D341Med (cell line): ENCODE measurements around the gene SDCBP2.

Experiments used
- DNase-seq: peaks from one replicate; pipeline ENCODE4 v3.0.0; 2012; ENCODE audit warnings: low spot score

Gene SDCBP2

DNA sequence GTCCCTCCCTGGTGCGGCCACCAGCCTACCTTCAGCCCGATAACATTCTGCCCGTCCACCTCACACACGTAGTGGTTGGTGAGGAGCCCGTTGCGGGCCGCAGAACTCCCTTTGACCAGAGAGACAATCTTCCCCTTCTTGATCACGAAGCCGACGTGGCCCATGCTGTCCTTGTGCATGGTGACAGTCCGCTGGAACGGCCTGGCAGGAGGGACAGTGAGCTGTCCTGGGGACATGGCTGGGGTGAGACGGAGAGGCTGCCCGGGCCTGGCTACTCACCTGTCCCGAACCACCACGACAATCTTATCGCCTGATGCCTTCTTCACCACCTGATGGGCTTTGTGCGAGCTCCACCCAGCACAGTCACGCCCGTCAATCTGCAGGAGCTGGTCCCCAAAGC, 16.6 kb downstream of the SDCBP2 start:
- DNase-seq: no peak

DNA sequence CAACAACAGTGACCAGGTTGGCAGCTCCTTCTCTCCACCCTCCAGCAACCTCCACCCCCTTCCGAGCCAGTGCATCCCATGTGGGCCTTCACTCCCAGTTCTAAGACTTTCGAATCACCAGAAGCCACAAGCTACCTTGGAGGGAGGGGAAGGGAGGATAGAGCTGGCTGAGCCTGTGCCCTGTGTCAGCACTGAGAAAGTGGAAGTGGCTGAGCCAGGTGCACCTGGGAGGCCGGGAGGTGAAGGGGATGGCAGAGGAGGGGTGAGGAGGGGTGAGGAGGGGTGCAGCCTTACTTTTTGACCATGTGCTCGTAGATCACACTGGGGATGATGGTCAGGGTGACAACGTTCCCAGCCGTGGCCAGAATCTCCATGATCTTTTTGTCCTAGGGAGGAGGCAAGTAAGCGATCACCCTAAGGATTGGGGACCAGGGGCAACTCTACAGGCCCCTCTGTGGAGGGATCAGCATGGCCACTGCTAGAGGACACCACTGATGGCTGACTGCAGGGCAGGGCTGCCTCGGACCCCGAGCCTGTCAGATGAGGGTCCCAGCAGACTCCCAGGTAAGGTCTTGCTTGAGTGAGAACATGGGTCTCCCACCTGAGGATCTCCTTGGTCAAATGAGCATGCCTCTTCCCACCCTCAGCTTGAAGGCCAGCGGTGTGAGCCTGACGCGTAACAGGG, 18.3 kb downstream of the SDCBP2 start:
- DNase-seq: no peak

DNA sequence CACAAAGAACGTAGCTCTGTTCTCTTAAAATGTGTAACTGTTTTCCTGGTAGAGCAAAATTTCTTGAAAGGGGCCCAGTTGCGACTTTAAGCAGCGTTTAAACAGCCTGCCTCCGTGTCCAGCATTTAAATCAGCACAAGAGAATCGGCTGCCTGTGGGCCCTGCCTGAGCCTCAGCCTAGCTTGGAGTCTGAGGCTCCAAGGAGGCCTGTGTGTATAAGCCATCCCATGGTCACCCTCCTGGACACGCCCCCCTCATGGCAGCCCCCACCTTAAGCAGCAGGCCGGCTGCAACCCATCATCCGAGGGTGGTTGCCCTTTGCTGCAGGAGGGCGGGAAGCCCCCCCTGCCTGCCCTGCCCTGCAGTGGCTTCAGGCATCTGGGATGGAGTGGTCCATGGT, 18.9 kb downstream of the SDCBP2 start:
- DNase-seq: no peak

DNA sequence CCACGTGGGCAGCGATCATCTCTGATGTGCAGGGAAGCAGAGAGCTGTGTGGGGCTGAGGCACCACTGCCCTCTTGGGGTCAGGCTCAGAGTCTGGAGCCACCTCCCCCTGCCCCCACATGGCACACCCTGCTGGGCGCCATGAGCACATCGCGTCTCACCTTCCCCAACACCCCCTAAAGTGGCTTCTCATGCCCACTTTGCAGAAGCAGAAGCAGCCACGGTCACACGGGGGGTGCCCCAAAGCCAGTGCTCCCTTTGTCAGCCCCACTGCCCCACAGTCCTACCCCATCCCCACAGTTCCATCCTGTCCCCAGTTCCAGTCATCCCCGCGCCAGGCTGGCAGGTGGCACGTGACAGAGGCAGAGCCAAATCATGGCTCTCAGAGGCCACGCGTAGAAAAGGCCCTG, 19.5 kb downstream of the SDCBP2 start:
- DNase-seq: no peak

DNA sequence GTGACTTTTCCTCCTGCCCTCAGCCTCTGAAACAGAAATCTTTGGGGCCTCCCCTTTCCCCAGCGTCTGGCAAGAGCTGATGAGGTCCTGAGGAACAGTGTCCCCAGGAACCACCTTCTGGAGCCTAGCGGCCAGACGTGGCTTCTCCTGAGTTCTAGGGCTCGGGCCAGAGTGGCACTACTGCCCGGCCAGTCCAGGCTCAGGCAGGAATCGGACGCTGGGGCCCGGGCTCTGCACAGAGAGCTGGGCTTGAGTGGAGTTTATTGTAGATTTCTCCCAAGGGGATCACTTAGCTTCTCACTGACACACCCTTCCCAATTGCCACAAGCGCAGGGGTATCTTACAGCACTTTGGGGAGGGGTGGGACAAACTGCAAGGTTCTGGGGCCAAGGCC, 20.2 kb downstream of the SDCBP2 start:
- no peak for DNase-seq

DNA sequence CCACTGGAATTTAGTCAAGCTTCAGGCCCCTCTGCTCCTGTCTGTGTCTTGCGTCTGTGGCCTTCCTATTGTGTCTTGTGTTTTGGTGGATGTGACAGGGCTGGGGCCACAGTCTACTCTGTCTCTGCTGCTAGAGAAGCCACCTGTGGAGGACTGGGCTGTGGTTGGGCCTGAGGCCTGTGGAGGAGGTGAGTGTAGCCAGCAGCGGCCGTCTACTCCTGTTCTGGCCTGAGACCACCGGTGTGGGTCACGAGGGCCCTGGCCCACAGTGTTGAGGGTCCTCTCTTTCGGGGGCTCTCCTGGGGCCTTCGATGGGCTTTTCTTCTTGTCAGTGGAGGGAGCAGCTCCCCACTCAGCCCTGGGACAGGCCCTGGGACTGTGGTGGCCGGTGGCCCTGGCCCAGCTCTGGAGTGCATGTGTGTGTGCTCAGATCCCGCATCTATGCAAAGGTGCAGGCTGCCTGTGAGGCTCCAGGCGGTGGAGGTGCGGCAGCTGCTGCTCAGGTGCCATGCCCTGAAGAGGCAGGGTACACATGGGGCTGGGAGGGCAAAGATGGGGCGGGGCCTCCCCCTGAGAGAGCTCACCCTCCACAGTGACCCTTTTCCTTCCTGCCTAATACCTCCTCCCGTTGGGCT, 20.8 kb downstream of the SDCBP2 start:
- no peak for DNase-seq

DNA sequence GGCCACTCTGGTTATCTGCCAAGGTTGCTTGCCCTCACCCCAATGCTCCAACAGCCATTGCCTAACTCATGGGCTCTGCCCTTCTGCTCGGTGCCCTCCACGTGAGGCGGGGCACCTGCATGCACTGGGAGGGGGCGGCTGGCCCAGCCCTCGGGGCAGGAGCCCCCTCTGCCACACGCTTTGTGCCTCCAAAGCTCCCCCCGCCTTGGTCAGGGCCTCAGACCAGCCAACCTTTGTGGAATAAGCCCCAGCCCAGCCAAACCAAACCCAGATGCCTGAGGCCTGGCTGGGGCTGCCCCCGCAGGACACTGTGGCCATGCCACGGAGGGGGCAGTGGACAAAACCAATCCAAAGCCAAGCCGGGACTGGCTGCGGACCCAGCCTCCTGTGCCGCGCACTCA, 21.4 kb downstream of the SDCBP2 start:
- DNase-seq: no peak

DNA sequence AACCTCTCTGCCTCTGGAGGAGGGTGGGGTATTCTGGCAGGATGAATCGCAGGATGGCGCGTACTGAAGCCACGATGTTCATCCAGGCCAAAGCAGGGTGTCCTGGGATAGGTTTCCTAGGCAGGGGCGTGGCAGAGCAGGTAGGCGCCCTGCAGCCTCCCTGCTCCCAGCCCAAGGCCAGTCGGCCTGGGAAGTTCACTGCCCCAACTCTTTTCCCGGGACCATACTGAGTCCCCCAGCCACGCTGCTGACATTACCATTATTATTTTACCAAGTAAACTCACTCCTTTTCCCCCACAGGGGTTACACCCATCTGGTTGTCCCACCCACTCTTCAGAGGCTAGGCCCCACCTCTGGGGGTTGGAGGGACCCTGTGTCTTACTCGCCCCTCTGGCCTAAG, 21.8 kb downstream of the SDCBP2 start:
- no peak for DNase-seq

DNA sequence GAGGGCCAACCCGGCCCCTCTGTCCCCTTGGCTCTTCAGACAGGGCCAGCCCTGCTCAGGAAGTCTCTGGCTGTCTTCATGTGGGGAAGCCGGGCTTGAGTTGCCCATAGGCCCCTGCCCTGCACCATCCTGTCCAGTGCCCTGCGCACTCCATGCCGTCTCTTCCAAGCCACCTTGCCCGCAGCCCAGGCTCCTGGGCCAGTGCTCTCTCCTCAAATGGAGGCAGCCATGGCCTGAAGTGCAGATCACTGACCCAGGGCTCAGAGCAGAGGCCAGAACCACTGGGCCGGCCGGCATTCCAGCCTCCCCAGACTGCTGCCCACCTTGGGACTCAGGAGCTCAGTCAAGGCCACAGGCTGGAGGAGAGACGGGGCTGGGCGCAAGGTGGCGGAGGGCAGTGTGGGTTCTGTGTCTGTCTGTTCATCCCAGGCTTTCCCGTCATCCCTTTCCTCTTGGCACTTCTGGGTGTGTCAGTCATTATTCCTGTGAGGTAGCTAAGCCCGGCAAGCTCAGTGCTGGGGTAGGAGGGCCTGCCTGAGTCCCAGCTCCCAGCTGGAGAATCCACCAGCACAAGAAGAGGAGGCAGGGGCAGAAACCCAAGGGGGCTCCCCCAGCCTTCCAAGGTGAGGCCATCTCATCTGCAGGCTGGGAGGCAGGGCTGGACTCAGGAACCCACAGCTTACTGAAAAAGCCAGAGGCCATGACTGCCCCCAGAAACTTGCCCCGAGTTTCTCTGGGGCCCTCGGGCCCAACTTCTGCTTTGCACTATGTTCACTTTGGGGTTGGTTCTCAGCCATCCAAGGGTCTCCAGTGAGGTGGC, 22.4 kb downstream of the SDCBP2 start:
- DNase-seq: no peak

DNA sequence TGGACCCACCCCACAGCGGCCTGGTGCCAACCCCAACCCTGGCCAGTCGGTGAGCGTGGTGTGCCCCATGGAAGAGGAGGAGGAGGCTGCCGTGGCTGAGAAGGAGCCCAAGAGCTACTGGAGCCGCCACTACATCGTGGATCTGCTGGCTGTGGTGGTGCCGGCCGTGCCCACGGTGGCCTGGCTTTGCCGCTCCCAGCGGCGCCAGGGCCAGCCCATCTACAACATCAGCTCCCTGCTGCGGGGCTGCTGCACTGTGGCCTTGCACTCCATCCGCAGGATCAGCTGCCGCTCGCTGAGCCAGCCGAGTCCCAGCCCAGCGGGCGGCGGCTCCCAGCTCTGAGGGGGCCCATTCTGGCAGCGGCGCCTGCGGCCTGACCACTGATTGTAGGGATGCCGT, 23.2 kb downstream of the SDCBP2 start:
- no peak for DNase-seq

DNA sequence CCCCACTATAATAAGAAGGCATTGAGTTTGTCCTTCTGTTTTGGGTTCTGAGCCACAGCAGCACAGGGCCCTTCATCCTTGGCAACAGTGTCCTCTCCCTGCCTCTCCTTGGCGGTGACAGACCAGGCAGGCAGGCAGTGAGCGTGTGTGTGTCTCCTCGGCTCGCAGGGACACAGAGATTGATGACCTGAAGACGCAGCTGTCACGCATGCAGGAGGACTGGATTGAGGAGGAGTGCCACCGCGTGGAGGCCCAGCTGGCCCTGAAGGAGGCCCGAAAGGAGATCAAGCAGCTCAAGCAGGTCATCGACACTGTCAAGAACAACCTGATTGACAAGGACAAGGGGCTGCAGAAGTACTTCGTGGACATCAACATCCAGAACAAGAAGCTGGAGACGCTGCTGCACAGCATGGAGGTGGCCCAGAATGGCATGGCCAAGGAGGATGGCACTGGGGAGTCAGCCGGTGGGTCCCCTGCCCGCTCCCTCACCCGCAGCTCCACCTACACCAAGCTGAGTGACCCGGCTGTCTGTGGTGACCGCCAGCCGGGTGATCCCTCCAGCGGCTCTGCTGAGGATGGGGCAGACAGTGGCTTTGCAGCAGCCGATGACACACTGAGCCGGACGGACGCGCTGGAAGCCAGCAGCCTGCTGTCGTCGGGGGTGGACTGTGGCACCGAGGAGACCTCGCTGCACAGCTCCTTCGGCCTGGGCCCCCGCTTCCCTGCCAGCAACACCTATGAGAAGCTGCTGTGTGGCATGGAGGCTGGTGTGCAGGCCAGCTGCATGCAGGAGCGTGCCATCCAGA, 24.0 kb downstream of the SDCBP2 start:
- DNase-seq: no peak

DNA sequence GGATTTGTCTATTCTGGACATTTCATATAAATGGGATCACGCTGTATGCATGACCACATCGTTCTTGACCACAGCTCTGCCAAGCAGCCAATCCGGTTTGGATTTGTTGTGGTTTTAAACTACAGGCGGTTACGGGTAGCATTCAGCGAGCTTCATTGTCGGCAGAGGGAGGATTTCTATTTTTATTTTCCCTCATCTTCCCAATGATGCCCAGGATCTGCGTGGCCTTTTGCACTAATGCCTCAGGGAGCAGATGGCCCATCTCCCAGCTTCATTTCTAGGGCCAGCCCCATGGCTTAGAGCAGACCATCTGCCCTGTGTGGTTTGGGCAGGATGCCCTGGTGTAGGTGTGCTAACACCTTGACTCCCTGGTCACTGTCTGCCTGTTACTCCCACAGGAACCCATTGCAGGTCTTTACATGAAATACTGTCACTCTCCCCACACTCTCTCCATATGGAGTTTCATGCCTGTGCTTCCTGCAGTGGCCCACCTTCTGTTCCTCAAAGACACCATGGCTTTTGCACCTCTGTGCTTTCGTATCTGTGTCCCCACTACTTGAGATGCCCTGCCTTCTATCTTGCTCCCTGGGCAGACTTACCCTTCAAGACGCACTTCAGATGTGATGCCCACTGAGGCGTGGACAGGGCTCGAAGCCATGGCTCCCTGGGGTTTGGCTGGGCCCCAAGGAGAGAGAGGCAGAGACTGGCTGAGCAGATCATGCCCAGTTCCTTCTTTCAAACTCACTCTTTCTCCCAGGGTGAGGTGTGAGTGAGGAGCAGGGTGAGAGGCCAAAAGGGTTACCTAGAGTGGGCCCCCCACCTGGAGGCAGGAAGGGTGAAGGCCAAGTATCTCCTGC, 26.0 kb downstream of the SDCBP2 start:
- DNase-seq: no peak

DNA sequence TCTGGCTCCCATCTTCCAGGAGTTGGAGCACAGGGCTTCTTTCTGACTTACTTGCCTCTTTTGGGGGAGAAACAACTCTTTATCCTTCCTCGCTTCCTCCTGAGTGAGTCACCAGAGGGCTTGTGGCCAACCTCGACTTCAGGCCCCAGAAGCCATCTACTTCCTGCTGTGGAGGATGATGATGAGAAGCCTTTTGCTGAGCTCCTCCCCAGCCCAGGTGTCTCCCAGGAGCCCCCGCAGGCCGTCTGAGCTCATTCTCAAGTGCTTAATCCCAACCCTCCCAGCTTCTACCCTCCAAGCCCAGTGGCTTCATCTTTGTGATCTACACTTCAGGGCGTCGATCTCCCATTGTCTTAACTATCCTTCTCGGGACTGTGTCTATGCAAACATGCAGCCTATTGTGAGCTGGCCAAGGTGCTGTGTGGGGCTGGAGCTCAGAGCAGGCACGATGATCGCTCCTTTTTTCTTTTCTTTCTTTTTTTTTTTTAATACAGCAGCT, 27.9 kb downstream of the SDCBP2 start:
- DNase-seq: no peak

DNA sequence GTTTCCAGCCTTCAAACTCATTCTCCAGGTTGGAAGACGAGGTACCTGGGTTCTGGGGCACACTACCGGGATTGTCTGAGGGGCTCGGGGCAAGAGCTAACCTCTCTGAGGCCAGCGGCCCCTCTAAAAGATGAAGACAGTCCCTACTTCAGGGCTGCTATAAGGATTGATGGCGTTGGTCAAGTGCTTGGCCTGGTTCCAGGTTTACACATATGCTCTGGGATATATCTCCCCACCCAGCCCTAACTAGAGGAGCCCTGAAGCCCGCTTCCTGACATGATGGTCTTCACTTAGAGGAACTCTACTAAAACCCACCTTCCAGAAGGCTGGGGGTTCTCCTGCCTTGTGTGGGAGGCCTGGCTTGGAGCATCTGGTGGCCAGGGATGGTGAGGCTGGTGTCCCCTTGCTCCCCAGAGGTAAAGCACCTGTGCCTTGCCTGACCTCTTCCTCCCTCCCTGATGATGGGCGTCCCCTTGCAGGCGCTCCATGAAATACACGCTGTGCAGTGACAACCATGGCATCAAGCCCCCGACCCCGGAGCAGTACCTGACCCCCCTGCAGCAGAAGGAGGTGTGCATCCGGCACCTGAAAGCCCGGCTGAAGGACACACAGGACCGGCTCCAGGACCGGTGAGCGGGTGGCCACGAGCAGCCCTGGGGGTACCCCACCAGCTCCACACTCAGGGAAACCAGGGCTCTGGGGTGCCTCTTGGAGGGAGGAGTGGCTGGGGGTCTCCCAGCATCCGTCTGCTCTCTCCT, 28.7 kb downstream of the SDCBP2 start:
- no peak for DNase-seq

DNA sequence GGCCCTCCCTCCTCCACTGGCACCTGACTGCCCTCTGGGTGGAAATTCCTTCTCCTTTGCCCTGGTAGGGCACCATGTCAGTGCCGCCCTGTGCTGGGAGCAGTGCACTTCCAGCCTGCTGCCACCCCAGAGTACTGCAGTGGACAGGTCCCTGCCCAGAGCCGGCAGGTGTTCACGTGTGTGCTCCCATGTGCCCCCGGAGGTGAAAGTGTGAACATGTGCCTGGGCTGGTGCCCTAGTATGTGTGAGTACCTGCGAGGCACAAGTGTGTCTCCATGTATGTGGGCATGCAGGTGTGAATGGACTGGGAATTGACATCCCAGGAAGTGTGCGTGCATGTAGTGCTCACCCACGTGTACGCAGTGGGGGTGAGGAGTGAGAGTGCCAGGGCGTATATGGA, 29.4 kb downstream of the SDCBP2 start:
- no peak for DNase-seq

DNA sequence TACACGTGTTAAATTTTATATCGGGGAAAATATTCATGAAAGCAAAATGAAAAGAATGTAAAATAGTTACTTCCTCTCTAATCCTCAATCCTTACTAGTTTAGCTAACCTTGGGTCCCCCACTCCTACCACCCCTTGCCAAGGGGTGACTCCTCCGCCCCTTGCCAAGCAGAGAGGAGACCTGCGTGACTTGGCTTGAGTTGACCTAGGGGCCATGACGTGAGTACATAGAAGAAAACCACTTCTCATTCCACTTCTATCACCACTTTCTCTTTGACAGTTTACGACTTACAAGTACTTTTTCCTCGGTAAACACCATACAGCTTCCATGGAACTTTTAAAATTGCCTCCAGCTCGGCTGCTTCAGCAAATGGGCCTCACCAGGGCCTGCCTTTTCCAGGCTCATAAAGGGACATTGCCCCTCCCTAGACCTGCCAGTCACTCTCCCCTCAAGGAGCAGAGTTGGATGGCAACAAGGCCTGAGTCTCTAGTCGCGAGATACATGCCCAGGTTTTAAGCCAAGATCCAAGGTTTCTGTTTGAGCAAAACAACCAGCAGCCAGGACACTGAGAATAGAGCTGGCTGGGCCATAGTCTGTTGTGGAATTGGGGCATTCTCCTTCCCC, 29.9 kb downstream of the SDCBP2 start:
- DNase-seq: no peak

DNA sequence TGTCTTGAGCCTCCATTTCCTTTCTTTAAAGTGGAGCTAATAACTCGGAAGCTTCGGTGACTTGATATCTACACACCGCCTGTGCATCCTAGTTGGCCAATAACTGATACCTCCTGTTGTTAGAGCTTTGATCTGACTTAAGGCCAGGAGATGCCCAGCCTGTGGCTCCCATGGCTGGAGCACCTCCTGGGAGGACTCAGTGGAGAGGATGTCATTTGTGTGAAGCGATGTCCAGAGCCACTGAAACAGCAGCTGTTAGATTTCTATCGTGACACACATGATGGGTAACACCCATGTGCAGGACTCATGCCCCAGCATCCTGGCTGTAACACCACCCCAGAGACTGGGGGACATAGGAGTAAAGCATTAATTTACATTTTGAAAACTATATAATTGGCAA, 30.8 kb downstream of the SDCBP2 start:
- DNase-seq: no peak

DNA sequence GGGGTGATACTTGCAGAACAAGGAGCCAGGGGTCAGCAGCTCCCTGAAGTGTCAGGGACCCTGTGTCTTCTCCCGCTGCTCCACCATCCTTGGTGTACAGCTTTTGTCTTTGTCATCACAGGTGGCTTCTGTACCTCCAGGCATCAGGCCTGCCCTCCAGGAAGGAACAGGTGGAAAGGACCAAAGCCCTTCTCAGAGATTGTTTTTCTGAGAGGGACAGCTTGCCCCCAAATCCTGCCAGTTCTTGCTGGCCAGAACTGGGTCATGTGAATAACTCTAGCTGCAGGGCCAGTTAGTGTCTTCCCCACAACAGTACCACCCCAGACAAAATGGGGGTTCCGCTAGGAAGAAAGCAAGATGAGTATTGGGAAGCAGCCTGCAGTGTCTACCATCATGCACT, 31.5 kb downstream of the SDCBP2 start:
- no peak for DNase-seq

DNA sequence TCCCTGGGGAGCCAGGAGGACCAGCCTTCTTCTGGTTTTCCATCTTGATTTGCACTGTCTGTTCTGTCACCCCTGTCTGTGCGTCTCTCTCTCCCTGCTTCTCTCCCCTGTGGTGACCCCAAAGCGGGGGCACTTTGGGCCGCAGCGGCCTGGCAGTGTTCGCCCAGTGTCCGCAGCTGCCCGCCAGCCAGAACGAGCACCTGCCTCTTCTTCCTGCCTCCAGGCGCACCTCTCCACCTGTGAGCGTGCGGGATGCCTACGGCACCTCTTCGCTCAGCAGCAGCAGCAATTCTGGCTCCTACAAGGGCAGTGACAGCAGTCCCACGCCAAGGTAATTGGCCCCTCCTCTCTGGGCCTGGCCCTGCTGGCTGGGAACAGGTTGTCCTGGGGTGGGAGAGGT, 32.0 kb downstream of the SDCBP2 start:
- no peak for DNase-seq

DNA sequence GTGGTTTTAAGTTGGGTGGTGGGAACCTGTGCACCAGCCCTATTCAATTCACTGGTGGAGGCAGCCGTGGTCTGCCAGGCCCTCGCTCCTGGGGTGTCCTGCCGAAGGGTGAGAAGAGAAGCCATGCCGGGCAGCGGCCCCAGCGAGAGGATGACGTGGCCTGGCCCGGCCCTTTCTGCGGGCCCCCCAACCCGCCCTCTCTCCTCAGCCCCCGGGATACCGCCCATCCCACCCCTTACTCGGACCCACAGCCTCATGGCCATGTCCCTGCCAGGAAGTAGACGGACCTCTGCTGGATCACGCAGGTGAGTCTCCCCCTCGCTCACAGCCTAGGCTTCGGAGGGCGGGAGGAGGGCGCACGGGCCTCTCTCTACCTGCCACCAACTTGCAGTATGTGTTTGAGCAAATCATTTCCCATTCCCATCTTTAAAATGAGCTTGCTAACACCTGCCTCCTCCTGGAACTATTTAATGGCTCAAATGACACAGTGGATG, 32.8 kb downstream of the SDCBP2 start:
- DNase-seq: no peak
